H9 (cell line): Measurements from ENCODE around the gene ANKS1B. TPM values are rescaled to one million over a fixed set of nuclear protein-coding genes. Genes with fewer than 3 reads are reported as not detected.
"Not testable (repeated sequence)": the region's sequence is repeated elsewhere in the genome, so short reads cannot be mapped to it uniquely, and the experiment has no call there.

Experiments
- DNase-seq: peaks from one replicate; pipeline ENCODE4 v3.0.0-alpha.2; 2017
- H2AFZ ChIP-seq: one replicate; pipeline ENCODE4 v1.6.1; 2013; ENCODE audit warnings: mild to moderate bottlenecking, low read length, control low read depth, moderate library complexity
- H2AK5ac ChIP-seq: 2 replicates; pipeline ENCODE4 v1.6.1; 2013; ENCODE audit warnings: low read length, control low read depth, mixed read lengths; ENCODE audit not compliant: insufficient read length
- H2BK120ac ChIP-seq: one replicate; pipeline ENCODE4 v1.6.1; 2013; ENCODE audit warnings: low read depth, mild to moderate bottlenecking, low read length, control low read depth, inconsistent platforms; ENCODE audit not compliant: poor library complexity, severe bottlenecking
- H2BK12ac ChIP-seq: 2 replicates; pipeline ENCODE4 v1.6.1; 2013; ENCODE audit warnings: low read length, control low read depth, mixed read lengths, low read depth; ENCODE audit not compliant: insufficient read length
- H2BK15ac ChIP-seq: 2 replicates; pipeline ENCODE4 v1.6.1; 2013; ENCODE audit warnings: low read depth, low read length, control low read depth
- H2BK20ac ChIP-seq: one replicate; pipeline ENCODE4 v1.6.1; 2013; ENCODE audit warnings: low read depth, mild to moderate bottlenecking, low read length, control low read depth, inconsistent platforms; ENCODE audit not compliant: poor library complexity, severe bottlenecking
- H2BK5ac ChIP-seq: 2 replicates; pipeline ENCODE4 v1.6.1; 2013; ENCODE audit warnings: low read length, control low read depth, mixed read lengths; ENCODE audit not compliant: insufficient read length
- H3K14ac ChIP-seq: 2 replicates; pipeline ENCODE4 v1.6.1; 2013; ENCODE audit warnings: low read length, control low read depth; ENCODE audit not compliant: insufficient read depth
- H3K18ac ChIP-seq: 2 replicates; pipeline ENCODE4 v1.6.1; 2013; ENCODE audit warnings: low read depth, mild to moderate bottlenecking, mixed read lengths, low read length, control low read depth; ENCODE audit not compliant: insufficient read length
- H3K23ac ChIP-seq: 2 replicates; pipeline ENCODE4 v1.6.1; 2013; ENCODE audit warnings: low read length, control low read depth, mixed read lengths, low read depth; ENCODE audit not compliant: insufficient read length
- H3K23me2 ChIP-seq: 2 replicates; pipeline ENCODE4 v1.6.1; 2013; ENCODE audit warnings: low read depth, mild to moderate bottlenecking, mixed read lengths, low read length, control low read depth; ENCODE audit not compliant: insufficient read length, poor library complexity, severe bottlenecking
- H3K27ac ChIP-seq: 2 replicates; pipeline ENCODE4 v1.5.1; 2013; ENCODE audit warnings: low read length, control low read depth, mixed read lengths, low read depth; ENCODE audit not compliant: insufficient read length
- H3K27me3 ChIP-seq: 2 replicates; pipeline ENCODE4 v1.6.1; 2013; ENCODE audit warnings: low read length, control low read depth, inconsistent platforms; ENCODE audit not compliant: insufficient read depth
- H3K4ac ChIP-seq: 2 replicates; pipeline ENCODE4 v1.6.1; 2013; ENCODE audit warnings: low read depth, mild to moderate bottlenecking, control low read depth, inconsistent platforms, low read length, moderate library complexity
- H3K4me1 ChIP-seq: 2 replicates; pipeline ENCODE4 v1.6.1; 2013; ENCODE audit warnings: low read length, control low read depth, inconsistent platforms; ENCODE audit not compliant: insufficient read depth
- H3K4me2 ChIP-seq: 2 replicates; pipeline ENCODE4 v1.6.1; 2013; ENCODE audit warnings: low read length, control low read depth, mixed read lengths; ENCODE audit not compliant: insufficient read length, insufficient read depth
- H3K56ac ChIP-seq: 2 replicates; pipeline ENCODE4 v1.6.1; 2013; ENCODE audit warnings: low read depth, mild to moderate bottlenecking, mixed read lengths, low read length, control low read depth; ENCODE audit not compliant: insufficient read length
- H3K79me1 ChIP-seq: 2 replicates; pipeline ENCODE4 v1.6.1; 2013; ENCODE audit warnings: low read depth, mild to moderate bottlenecking, moderate library complexity, low read length, control low read depth, inconsistent platforms; ENCODE audit not compliant: insufficient read depth, poor library complexity, severe bottlenecking
- H3K79me2 ChIP-seq: 2 replicates; pipeline ENCODE4 v1.6.1; 2013; ENCODE audit warnings: low read length, control low read depth, inconsistent platforms; ENCODE audit not compliant: insufficient read depth
- H3K9ac ChIP-seq: 2 replicates; pipeline ENCODE4 v1.6.1; 2013; ENCODE audit warnings: low read length, control low read depth, mixed read lengths; ENCODE audit not compliant: insufficient read length; ENCODE audit errors: extremely low read depth
- H3K9me3 ChIP-seq: one replicate; pipeline ENCODE4 v1.6.1; 2013; ENCODE audit warnings: low read depth, low read length, inconsistent platforms; ENCODE audit not compliant: control insufficient read depth
- H3T11ph ChIP-seq: one replicate; pipeline ENCODE4 v1.6.1; 2013; ENCODE audit warnings: mild to moderate bottlenecking, low read length, control low read depth, inconsistent platforms
- H4K20me1 ChIP-seq: one replicate; pipeline ENCODE4 v1.6.1; 2013; ENCODE audit not compliant: control insufficient read depth, insufficient read length, insufficient read depth
- H4K5ac ChIP-seq: 2 replicates; pipeline ENCODE4 v1.6.1; 2013; ENCODE audit warnings: low read depth, mild to moderate bottlenecking, mixed read lengths, low read length, control low read depth; ENCODE audit not compliant: insufficient read length
- H4K8ac ChIP-seq: replicated peaks from 2 replicates; pipeline ENCODE4 v1.6.1; 2013; ENCODE audit warnings: low read length, control low read depth, mixed read lengths, low read depth; ENCODE audit not compliant: insufficient read length
- H4K91ac ChIP-seq: 2 replicates; pipeline ENCODE4 v1.6.1; 2013; ENCODE audit warnings: low read depth, mild to moderate bottlenecking, moderate library complexity, mixed read lengths, low read length, control low read depth; ENCODE audit not compliant: insufficient read length
- H3K27ac Mint-ChIP-seq, 3 experiments: 2 replicates in 2 of 3; 3 replicates in 1 of 3; pipeline ENCODE4 v1.8.0; 2020 to 2021; ENCODE audit warnings: mixed read lengths in 3 of 3, mild to moderate bottlenecking in 1 of 3, moderate library complexity in 1 of 3
- H3K27me3 Mint-ChIP-seq: 2 replicates; pipeline ENCODE4 v1.8.0; 2021; ENCODE audit warnings: low read depth, mild to moderate bottlenecking, moderate library complexity, mixed read lengths
- H3K36me3 Mint-ChIP-seq, 3 experiments: 2 replicates in 2 of 3; 3 replicates in 1 of 3; pipeline ENCODE4 v1.8.0; 2020 to 2021; ENCODE audit warnings: low read depth in 3 of 3, mixed read lengths in 3 of 3; ENCODE audit not compliant: insufficient read depth in 1 of 3
- H3K4me1 Mint-ChIP-seq, 2 experiments: 2 replicates each; pipeline ENCODE4 v1.8.0; 2020; ENCODE audit warnings: mixed read lengths in 2 of 2
- H3K4me3 Mint-ChIP-seq, 2 experiments: 2 replicates in 1 of 2; 3 replicates in 1 of 2; pipeline ENCODE4 v1.8.0; 2020 to 2021; ENCODE audit warnings: mild to moderate bottlenecking in 2 of 2, mixed read lengths in 2 of 2, moderate library complexity in 1 of 2
- H3K9me3 Mint-ChIP-seq, 2 experiments: 2 replicates in 1 of 2; 3 replicates in 1 of 2; pipeline ENCODE4 v1.8.0; 2020; ENCODE audit warnings: mild to moderate bottlenecking in 2 of 2, mixed read lengths in 2 of 2, moderate library complexity in 1 of 2
- WGBS: extraction: QIAGEN DNeasy Blood & Tissue Kit; methylation state at CpG from one replicate; pipeline ENCODE4 v1.1.7; 2013; ENCODE audit warnings: missing lambda C conversion rate, low lambda C conversion rate, mixed read lengths; ENCODE audit not compliant: insufficient read length; ENCODE audit errors: extremely low coverage; 5-methylcytosine and 5-hydroxymethylcytosine counted together
- total RNA-seq: library from RNA; stranded (reverse); gene quantifications from 2 replicates; pipeline ENCODE4 v1.2.1, GENCODE V29; 2021

The ANKS1B gene
- total RNA-seq, 1 experiment from 2014 or later: 4.1 TPM

GRCh38 chr12:100005846-100006245 is 21.1 kb upstream of the ANKS1B start:
- H3K27ac Mint-ChIP-seq, H2AK5ac ChIP-seq, H2BK20ac ChIP-seq, H4K5ac ChIP-seq, H3K4me1 ChIP-seq, H3K23ac ChIP-seq, H3T11ph ChIP-seq, H3K79me2 ChIP-seq, H3K27ac ChIP-seq, H2BK5ac ChIP-seq, H4K8ac ChIP-seq, H3K27me3 Mint-ChIP-seq, DNase-seq, H3K4me1 Mint-ChIP-seq, H3K9me3 ChIP-seq, H4K91ac ChIP-seq, H4K20me1 ChIP-seq, H3K4ac ChIP-seq, H3K27me3 ChIP-seq, H3K23me2 ChIP-seq, H3K4me3 Mint-ChIP-seq, H2AFZ ChIP-seq, H2BK12ac ChIP-seq, H3K18ac ChIP-seq, H3K79me1 ChIP-seq, H3K4me2 ChIP-seq, H2BK120ac ChIP-seq, H2BK15ac ChIP-seq, H3K56ac ChIP-seq, H3K14ac ChIP-seq, H3K9ac ChIP-seq: not testable (repeated sequence)
- no CpG with 5 or more reads among the region's 9 CpGs for WGBS
- Mint-ChIP-seq H3K36me3 (peaks cover 2 to 11% (median 5%) of the 10 kb centered on the region in 3 experiments; a peak in 3 of 7 replicates), H3K9me3 (peaks cover 7 to 10% of the 10 kb centered on the region in 2 experiments; a peak in 4 of 5 replicates)
